SJCRH30 (cell line): ENCODE measurements around the gene ANK3. TPM values are rescaled to one million over a fixed set of nuclear protein-coding genes. Genes with fewer than 3 reads are reported as not detected.

Source experiments
- DNase-seq, 2 experiments: peaks; one replicate each; pipeline ENCODE4 v3.0.0-alpha.2; 2015 to 2020
- H3K27ac ChIP-seq: fragments of 250-450 bp; sonication (Bioruptor Pico); 2 replicates; pipeline ENCODE4 v1.5.1; 2020; ENCODE audit warnings: mild to moderate bottlenecking, moderate library complexity
- H3K27me3 ChIP-seq: fragments of 250-450 bp; sonication (Bioruptor Pico); 2 replicates; pipeline ENCODE4 v1.5.1; 2020; ENCODE audit warnings: mild to moderate bottlenecking, moderate library complexity
- H3K36me3 ChIP-seq: fragments of 250-450 bp; sonication (Bioruptor Pico); 2 replicates; pipeline ENCODE4 v1.5.1; 2020; ENCODE audit warnings: mild to moderate bottlenecking, moderate library complexity
- H3K4me1 ChIP-seq: fragments of 250-450 bp; sonication (Bioruptor Pico); 2 replicates; pipeline ENCODE4 v1.5.1; 2020; ENCODE audit warnings: mild to moderate bottlenecking, moderate library complexity
- H3K4me3 ChIP-seq: fragments of 250-450 bp; sonication (Bioruptor Pico); 2 replicates; pipeline ENCODE4 v1.5.1; 2020; ENCODE audit warnings: mild to moderate bottlenecking, moderate library complexity
- H3K9me3 ChIP-seq: fragments of 250-450 bp; sonication (Bioruptor Pico); replicated peaks from 2 replicates; pipeline ENCODE4 v1.5.1; 2020; ENCODE audit warnings: mild to moderate bottlenecking, moderate library complexity
- total RNA-seq: library from RNA; depleted of rRNA; stranded (reverse); fragments of >200 nt; shearing (Covaris generic); gene quantifications from 2 replicates; pipeline ENCODE4 v1.2.3, GENCODE V29; 2014

ANK3 gene
- total RNA-seq, 1 experiment from 2014 or later, result 2.5 TPM

- no peaks in the 10 kb centered on the region for H3K9me3 ChIP-seq
- no peaks in the 10 kb centered on the region for H3K36me3 ChIP-seq
- no peaks in the 10 kb centered on the region for H3K4me1 ChIP-seq
- no peak overlapping the region for H3K27ac ChIP-seq
- no peaks in the 10 kb centered on the region for H3K27me3 ChIP-seq
- no peak overlapping the region for H3K4me3 ChIP-seq
- DNase-seq, result no peak
Measured at GRCh38 chr10:60134548-60134947, 255.1 kb downstream of the ANK3 start.

GRCh38 chr10:60130130-60130579 is 259.5 kb downstream of the ANK3 start:
- Histone ChIP-seq H3K27me3 (no peaks in the 10 kb centered on the region), H3K4me3 (no peak overlapping the region), H3K36me3 (no peaks in the 10 kb centered on the region), H3K27ac (no peak overlapping the region), H3K4me1 (no peaks in the 10 kb centered on the region), H3K9me3 (no peaks in the 10 kb centered on the region)
- DNase-seq, result peak in 1 of 2 experiments; percentile 2

- no peaks in the 10 kb centered on the region for H3K9me3 ChIP-seq
- H3K4me3 ChIP-seq, result no peak overlapping the region
- no peak overlapping the region for H3K27ac ChIP-seq
- DNase-seq, result no peak
- H3K36me3 ChIP-seq, result no peaks in the 10 kb centered on the region
- H3K4me1 ChIP-seq, result no peaks in the 10 kb centered on the region
- H3K27me3 ChIP-seq, result no peaks in the 10 kb centered on the region
Measured at GRCh38 chr10:60125895-60126294, 263.8 kb downstream of the ANK3 start.

- DNase-seq, result no peak
- H3K36me3 ChIP-seq, result no peaks in the 10 kb centered on the region
- no peaks in the 10 kb centered on the region for H3K27me3 ChIP-seq
- H3K4me1 ChIP-seq, result no peaks in the 10 kb centered on the region
- H3K4me3 ChIP-seq, result no peak overlapping the region
- H3K9me3 ChIP-seq, result no peaks in the 10 kb centered on the region
- H3K27ac ChIP-seq, result no peak overlapping the region
Measured at GRCh38 chr10:60124536-60124935, 265.1 kb downstream of the ANK3 start.

- Histone ChIP-seq H3K4me1 (no peaks in the 10 kb centered on the region), H3K36me3 (no peaks in the 10 kb centered on the region), H3K27me3 (no peaks in the 10 kb centered on the region), H3K4me3 (no peak overlapping the region), H3K27ac (no peak overlapping the region), H3K9me3 (no peaks in the 10 kb centered on the region)
- DNase-seq, result no peak
Measured at GRCh38 chr10:60123668-60124067, 266.0 kb downstream of the ANK3 start.

GRCh38 chr10:60123172-60123571 is 266.5 kb downstream of the ANK3 start:
- no peaks in the 10 kb centered on the region for H3K27me3 ChIP-seq
- H3K4me1 ChIP-seq, result no peaks in the 10 kb centered on the region
- H3K27ac ChIP-seq, result no peak overlapping the region
- no peak overlapping the region for H3K4me3 ChIP-seq
- no peaks in the 10 kb centered on the region for H3K9me3 ChIP-seq
- DNase-seq, result no peak
- no peaks in the 10 kb centered on the region for H3K36me3 ChIP-seq

GRCh38 chr10:60122190-60122589 is 267.5 kb downstream of the ANK3 start:
- Histone ChIP-seq H3K27ac (no peak overlapping the region), H3K27me3 (no peaks in the 10 kb centered on the region), H3K4me3 (no peak overlapping the region), H3K36me3 (no peaks in the 10 kb centered on the region), H3K4me1 (no peaks in the 10 kb centered on the region), H3K9me3 (no peaks in the 10 kb centered on the region)
- no peak for DNase-seq

GRCh38 chr10:60114765-60115586 is 274.7 kb downstream of the ANK3 start:
- Histone ChIP-seq H3K27me3 (no peaks in the 10 kb centered on the region), H3K9me3 (no peaks in the 10 kb centered on the region), H3K27ac (no peak overlapping the region), H3K4me1 (no peaks in the 10 kb centered on the region), H3K36me3 (no peaks in the 10 kb centered on the region), H3K4me3 (no peak overlapping the region)
- DNase-seq, result peak; percentile 17 to 67

GRCh38 chr10:60110739-60111138 is 278.9 kb downstream of the ANK3 start:
- Histone ChIP-seq H3K9me3 (no peaks in the 10 kb centered on the region), H3K27me3 (no peaks in the 10 kb centered on the region), H3K4me1 (no peaks in the 10 kb centered on the region), H3K36me3 (no peaks in the 10 kb centered on the region), H3K4me3 (no peak overlapping the region), H3K27ac (no peak overlapping the region)
- no peak for DNase-seq

GRCh38 chr10:60107308-60107976 is 282.2 kb downstream of the ANK3 start:
- Histone ChIP-seq H3K9me3 (no peaks in the 10 kb centered on the region), H3K27ac (no peak overlapping the region), H3K27me3 (no peaks in the 10 kb centered on the region), H3K36me3 (no peaks in the 10 kb centered on the region), H3K4me1 (no peaks in the 10 kb centered on the region), H3K4me3 (no peak overlapping the region)
- DNase-seq, result no peak

- Histone ChIP-seq H3K4me1 (no peaks in the 10 kb centered on the region), H3K4me3 (no peak overlapping the region), H3K9me3 (no peaks in the 10 kb centered on the region), H3K27ac (no peak overlapping the region), H3K36me3 (no peaks in the 10 kb centered on the region), H3K27me3 (no peaks in the 10 kb centered on the region)
- no peak for DNase-seq
Measured at GRCh38 chr10:60105295-60105695, 284.4 kb downstream of the ANK3 start.

- Histone ChIP-seq H3K36me3 (no peaks in the 10 kb centered on the region), H3K4me1 (no peaks in the 10 kb centered on the region), H3K4me3 (no peak overlapping the region), H3K27me3 (no peaks in the 10 kb centered on the region), H3K9me3 (no peaks in the 10 kb centered on the region), H3K27ac (no peak overlapping the region)
- DNase-seq, result no peak
Measured at GRCh38 chr10:60101821-60102220, 287.9 kb downstream of the ANK3 start.

GRCh38 chr10:60099998-60100747 is 289.5 kb downstream of the ANK3 start:
- no peak overlapping the region for H3K4me3 ChIP-seq
- H3K27me3 ChIP-seq, result no peaks in the 10 kb centered on the region
- peak in 1 of 2 experiments; percentile 62 for DNase-seq
- H3K4me1 ChIP-seq, result no peaks in the 10 kb centered on the region
- no peaks in the 10 kb centered on the region for H3K9me3 ChIP-seq
- no peaks in the 10 kb centered on the region for H3K36me3 ChIP-seq
- H3K27ac ChIP-seq, result no peak overlapping the region

- no peak overlapping the region for H3K27ac ChIP-seq
- H3K4me3 ChIP-seq, result no peak overlapping the region
- no peaks in the 10 kb centered on the region for H3K27me3 ChIP-seq
- no peaks in the 10 kb centered on the region for H3K9me3 ChIP-seq
- no peaks in the 10 kb centered on the region for H3K36me3 ChIP-seq
- DNase-seq, result peak in 1 of 2 experiments; percentile 7
- H3K4me1 ChIP-seq, result no peaks in the 10 kb centered on the region
Measured at GRCh38 chr10:60098677-60099601, 290.7 kb downstream of the ANK3 start.
